HL-60/S4 treated with retinoic acid at 250 ng/mL for 4 days and 3 days (cell line): ENCODE results near the gene COPS6.
"Not testable (repeated sequence)": the region's sequence is repeated elsewhere in the genome, so short reads cannot be mapped to it uniquely, and the experiment has no call there.

ENCODE experiments used
- in situ Hi-C: fragments of 300-500 bp; cut with MboI; formaldehyde crosslinking; loops from 2 replicates; pipeline ENCODE4 v1.7.0; 2022; ENCODE audit warnings: low sequenced_read_pairs

The COPS6 gene

DNA sequence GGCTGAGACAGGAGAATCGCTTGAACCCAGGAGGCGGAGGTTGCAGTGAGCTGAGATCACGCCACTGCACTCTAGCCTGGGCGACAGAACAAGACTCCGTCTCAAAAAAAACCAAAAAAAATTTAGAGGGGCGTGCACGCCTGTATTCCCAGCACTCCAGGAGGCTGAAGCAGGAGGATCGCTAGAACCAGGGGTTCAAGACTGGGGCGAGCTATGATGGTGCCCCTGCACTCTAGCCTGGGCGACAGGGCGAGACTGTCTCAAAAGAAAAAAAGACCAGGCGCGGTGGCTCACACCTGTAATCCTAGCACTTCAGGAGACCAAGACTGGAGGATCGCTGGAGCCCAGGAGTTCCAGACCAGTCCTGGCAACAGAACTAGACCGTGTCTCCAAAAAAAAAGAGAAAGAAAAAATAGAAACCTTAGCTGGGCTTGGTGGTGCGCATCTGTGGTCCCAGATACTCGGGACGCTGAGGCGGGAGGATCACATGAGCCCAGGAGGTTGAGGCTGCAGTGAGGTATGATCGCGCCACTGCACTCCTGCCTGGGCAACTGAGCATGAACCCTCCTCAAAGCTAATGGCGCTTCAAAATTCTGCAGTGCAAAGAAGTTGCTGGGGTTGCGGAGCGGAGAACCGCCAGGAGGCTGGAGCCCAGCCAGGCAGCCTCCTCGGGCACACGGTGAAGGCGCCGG lies 37.6 kb downstream of the COPS6 start:
- in situ Hi-C loops, result no loop called here

DNA sequence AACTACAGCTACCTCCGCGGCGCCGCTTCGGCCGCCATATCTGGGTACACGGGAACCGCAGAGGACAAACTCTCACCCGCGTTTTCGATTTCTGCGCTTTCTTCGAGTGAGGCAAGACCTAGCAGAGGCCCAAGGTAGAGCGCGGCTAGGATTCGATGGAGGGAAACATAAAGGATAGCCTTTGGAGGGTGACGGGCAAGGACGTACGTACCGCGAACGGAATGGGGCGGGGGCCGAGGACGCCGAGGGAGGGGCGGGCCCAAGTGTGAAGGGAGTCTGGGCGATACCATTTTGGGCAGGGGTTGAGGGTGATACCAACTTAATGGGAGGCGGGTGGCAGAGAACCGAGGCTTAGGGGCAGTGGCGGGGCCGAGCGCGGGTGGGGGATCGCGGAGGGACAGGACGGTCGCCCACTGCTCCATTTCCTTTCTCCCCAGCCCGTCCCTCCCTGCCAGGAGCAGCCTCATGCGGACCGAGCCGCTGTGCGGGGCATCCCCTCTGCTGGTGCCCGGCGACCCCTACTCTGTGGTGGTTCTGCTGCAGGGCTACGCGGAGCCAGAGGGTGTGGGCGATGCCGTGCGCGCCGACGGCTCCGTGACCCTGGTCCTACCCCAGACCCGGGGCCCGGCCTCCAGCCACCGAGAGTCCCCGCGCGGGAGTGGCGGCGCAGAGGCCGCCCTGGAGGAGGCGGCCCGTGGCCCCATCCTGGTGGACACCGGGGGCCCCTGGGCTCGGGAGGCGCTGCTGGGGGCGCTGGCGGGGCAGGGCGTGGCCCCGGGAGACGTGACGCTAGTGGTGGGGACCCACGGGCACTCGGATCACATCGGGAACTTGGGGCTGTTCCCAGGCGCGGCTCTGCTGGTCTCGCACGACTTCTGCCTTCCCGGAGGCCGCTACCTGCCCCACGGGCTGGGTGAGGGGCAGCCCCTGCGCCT lies 38.4 kb downstream of the COPS6 start, which contains the start of gene MBLAC1:
Gene MBLAC1, plus strand, starts transcription at position 37 of the 935 bp plus-strand sequence. Its CDS starts 429 bp downstream, at position 466.
- in situ Hi-C loops, result no loop called here

DNA sequence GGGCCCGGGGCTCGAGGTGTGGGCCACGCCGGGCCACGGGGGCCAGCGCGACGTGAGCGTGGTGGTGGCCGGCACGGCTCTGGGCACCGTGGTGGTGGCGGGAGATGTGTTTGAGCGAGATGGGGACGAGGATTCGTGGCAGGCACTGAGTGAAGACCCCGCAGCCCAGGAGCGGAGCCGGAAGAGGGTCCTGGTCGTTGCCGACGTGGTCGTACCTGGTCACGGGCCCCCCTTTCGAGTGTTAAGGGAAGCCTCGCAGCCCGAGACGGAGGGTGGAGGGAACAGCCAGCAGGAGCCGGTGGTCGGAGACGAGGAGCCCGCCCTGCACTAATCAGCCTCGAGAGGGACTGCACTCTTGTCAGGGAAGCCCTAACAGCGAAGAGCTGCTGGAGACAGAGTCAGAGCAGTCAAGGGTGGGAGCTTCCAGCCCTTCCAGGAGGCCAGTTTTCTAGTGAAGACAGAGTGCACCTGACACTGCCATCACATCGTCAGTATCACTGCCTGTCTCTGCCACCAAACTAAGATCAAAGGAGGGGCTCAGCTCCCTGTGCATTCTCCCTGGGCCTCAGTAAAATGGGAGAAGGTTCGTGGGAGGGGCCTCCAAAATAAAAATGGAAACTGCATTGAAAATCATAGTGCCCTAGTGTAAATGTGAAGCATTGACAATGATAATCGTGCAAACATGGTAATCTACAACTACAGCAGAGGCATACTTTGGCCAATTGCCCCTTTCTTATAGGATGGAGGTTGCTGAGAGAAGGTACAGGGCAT lies 39.3 kb downstream of the COPS6 start:
- in situ Hi-C loops, result no loop called here

DNA sequence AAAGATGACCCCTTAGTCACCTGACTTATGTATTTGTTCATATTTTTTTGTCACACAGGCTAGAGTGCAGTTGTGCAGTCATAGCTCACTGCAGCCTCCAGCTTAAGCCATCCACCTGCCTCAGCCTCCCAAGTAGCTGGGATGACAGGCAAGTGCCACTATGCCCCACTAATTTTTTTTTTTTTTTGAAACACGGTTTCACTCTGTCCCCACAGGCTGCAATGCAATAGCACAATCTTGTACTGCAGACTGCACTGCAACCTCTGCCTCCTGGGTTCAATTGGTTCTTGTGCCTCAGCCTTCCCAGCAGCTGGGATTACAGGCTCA lies 39.8 kb downstream of the COPS6 start:
- in situ Hi-C loops, result no loop called here

DNA sequence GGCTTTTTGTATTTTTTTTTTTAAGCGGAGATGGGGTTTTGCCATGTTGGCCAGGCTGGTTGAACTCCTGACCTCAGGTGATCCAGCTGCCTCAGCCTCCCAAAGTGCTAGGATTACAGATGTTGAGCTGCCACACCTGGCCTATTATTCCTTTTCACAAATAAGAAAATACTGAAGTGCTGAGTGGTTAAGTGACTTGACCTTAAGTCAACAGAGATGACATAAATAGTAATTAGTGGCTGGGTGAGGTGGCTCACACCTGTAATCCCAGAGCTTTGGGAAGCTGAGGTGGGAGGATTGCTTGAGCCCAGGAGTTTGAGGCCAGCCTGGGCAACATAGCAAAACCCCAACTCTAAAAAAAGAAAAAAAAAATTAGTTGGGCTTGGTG lies 41.4 kb downstream of the COPS6 start:
- in situ Hi-C loops, result not testable (repeated sequence)

DNA sequence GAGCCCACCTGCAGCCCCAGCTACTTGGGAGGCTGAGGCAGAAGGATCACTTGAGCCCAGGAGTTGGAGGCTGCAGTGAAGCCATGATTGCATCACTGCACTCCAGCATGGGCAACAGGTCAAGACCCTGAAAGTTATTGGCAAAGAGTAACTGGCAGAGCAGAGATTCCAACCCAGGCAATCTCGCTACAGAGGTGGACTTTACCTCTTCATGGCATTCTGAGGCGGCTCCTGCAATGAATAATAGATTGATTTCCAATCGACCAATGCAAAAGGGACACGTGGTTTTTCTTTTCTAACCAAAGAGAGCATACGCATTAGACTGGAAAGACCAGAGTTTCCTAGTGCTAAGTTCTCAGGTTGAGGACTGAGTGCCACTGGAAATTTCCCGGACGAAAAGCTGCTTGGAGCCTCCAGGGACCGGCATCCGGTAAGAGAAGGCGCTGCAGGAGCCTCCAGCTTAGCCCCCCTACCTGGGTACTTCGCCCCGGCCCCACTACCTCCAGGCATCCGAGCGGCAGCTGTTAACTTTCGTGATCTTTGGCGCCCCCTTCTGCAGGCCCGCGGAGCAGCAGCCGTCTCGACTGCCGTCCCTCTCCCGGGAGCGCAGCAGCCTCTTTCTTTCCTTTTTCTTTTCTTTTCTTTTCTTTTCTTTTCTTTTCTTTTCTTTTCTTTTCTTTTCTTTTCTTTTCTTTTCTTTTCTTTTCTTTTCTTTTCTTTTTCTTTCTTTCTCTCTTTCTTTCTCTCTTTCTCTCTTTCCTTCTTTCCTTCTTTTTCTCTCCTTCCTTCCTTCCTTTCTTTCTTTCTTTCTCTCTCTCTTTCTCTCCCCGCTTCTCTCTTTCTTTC lies 42.1 kb downstream of the COPS6 start:
- in situ Hi-C loops, result no loop called here

DNA sequence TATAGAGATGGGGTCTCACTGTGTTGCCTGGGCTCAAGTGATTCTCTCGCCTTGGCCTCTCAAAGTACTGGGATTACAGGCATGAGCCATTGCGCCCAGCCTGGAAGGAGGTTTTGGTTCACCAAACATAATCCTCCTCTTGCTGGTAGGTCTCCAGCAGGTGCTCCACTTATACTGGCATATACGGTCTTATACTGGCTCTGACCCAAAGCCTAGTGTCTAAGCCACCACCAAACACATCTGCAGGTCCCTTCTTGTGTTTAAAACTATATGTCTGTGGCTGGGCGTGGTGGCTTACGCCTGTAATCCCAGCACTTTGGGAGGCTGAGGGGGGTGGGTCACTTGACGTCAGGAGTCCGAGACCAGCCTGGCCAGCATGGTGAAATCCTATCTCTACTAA lies 43.4 kb downstream of the COPS6 start:
- in situ Hi-C loops, result no loop called here

DNA sequence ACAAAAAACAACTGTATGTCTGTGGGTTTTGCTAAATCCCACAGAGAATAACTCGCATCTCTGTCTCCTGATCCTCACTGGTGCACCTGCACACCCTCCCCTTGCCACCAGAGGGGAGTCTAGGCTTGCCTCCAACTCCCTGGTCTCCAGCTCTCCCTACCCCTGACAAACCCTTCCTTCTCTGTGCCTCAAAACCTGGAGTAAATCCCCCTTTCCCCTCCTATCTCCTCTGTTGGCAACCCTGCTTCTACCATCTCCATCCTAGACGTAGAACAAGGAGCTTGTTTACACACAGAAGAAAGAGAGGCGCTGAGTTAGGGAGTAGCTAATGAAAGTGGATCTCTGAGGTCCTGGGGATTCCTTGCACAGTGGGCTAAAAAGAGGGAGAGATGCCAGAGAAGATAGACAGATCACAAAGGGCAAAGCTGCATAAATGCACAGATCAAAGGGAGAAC lies 44.0 kb downstream of the COPS6 start:
- in situ Hi-C loops, result no loop called here

DNA sequence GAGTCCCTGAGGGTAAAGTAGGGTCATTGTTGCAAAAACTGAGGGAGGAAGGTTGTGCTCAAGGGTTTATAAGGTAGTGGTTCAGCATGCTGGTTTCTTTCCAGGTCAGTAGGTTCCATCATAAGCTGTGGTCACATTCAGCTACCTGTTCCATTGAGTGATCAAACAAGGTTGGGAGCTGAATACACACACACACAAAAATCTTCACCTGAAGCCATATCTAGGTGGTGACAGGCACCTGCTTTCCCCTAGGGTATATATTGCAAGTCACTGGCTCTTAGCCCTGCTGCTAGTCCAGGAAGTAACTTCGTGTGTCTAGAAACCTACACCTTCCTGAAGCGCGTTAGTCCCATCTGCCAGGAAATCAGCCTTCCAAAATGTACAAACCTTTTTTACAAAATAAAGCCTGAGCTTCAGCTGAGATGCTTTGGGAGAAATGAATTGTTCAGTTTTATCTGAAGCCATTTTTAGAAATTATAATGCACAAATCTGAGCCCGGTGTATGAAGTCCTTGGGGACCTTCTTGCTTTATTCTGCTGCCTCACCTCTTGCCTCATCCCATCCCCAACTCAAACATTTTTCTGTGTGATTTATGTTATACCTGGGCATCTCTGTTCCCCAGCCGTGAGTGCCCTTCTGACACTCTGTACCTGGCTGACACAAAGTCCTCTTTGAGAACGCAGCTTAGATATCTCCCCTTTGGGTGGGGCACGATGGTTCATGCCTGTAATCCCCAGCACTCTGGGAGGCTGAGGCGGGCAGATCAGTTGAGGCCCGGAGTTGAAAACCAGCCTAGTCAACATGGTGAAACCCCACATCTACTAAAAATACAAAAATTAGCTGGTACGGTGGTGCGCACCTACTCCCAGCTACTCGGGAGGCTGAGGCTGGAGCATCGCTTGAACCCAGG lies 49.3 kb downstream of the COPS6 start:
- in situ Hi-C loops, result no loop called here

DNA sequence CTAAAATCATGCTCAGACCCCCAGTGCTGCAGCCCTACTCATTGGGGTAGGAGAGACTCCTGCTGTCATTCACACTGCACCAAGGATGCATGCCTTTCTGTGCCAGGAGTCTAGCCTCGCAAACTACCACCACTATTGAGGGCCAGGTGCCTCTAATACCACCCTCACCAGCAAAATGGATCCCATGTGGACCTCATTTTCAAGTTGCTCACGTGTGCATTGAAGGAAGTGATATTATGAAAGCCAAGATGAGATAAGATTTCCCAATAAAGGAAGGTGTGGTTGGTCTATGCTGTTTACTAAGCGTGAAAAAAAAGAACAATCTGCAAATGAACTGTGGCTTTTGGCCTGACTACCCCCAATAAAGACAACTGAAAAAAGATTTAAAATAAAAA lies 52.8 kb downstream of the COPS6 start:
- in situ Hi-C loops, result no loop called here
